ENCODE measurements around the gene TRDN. TPM values are rescaled to one million over a fixed set of nuclear protein-coding genes. Genes with fewer than 3 reads are reported as not detected.

Gene TRDN
- total RNA-seq, 1 donor from 2014 or later, result 0.12 TPM

- DNase-seq (ENCODE audit: low spot score, unreplicated experiment), result no peak
- peaks cover 5% of the 10 kb centered on the region for H3K27me3 Mint-ChIP-seq
- H3K9me3 Mint-ChIP-seq (ENCODE audit: low read depth), result no peaks in the 10 kb centered on the region
- no peak overlapping the region for H3K27ac Mint-ChIP-seq
- no peak overlapping the region for H3K4me3 Mint-ChIP-seq (ENCODE audit: low read depth)
- H3K4me1 Mint-ChIP-seq (ENCODE audit: low read depth), result no peaks in the 10 kb centered on the region
- no peaks in the 10 kb centered on the region for H3K36me3 Mint-ChIP-seq (ENCODE audit: insufficient read depth)
- TF ChIP-seq CTCF (IDR thresholded peaks at IDR 0.05; ENCODE audit: unreplicated experiment), result no peak
These were observed 216.2 kb downstream of the TRDN start for GRCh38 chr6:123420512-123420911.

GRCh38 chr6:123418071-123418470, 218.7 kb downstream of the TRDN start:
- Mint-ChIP-seq H3K9me3 (ENCODE audit: low read depth) (no peaks in the 10 kb centered on the region), H3K4me1 (ENCODE audit: low read depth) (no peaks in the 10 kb centered on the region), H3K27ac (no peak overlapping the region), H3K27me3 (peaks cover 5% of the 10 kb centered on the region), H3K36me3 (ENCODE audit: insufficient read depth) (no peaks in the 10 kb centered on the region), H3K4me3 (ENCODE audit: low read depth) (no peak overlapping the region)
- TF ChIP-seq CTCF (IDR thresholded peaks at IDR 0.05; ENCODE audit: unreplicated experiment), result no peak
- no peak for DNase-seq (ENCODE audit: low spot score, unreplicated experiment)

GRCh38 chr6:123417535-123417934, 219.2 kb downstream of the TRDN start:
- no peaks in the 10 kb centered on the region for H3K4me1 Mint-ChIP-seq (ENCODE audit: low read depth)
- no peak for TF ChIP-seq CTCF (IDR thresholded peaks at IDR 0.05; ENCODE audit: unreplicated experiment)
- peaks cover 5% of the 10 kb centered on the region for H3K27me3 Mint-ChIP-seq
- no peak overlapping the region for H3K27ac Mint-ChIP-seq
- no peaks in the 10 kb centered on the region for H3K9me3 Mint-ChIP-seq (ENCODE audit: low read depth)
- DNase-seq (ENCODE audit: low spot score, unreplicated experiment), result no peak
- H3K36me3 Mint-ChIP-seq (ENCODE audit: insufficient read depth), result no peaks in the 10 kb centered on the region
- no peak overlapping the region for H3K4me3 Mint-ChIP-seq (ENCODE audit: low read depth)

- DNase-seq (ENCODE audit: low spot score, unreplicated experiment), result peak; percentile 17
- no peak overlapping the region for H3K4me3 Mint-ChIP-seq (ENCODE audit: low read depth)
- peak; percentile 91 for TF ChIP-seq CTCF (IDR thresholded peaks at IDR 0.05; ENCODE audit: unreplicated experiment)
- no peak overlapping the region for H3K27ac Mint-ChIP-seq
- H3K4me1 Mint-ChIP-seq (ENCODE audit: low read depth), result no peaks in the 10 kb centered on the region
- H3K9me3 Mint-ChIP-seq (ENCODE audit: low read depth), result no peaks in the 10 kb centered on the region
- no peaks in the 10 kb centered on the region for H3K36me3 Mint-ChIP-seq (ENCODE audit: insufficient read depth)
- peaks cover 5% of the 10 kb centered on the region for H3K27me3 Mint-ChIP-seq
These were observed 220.8 kb downstream of the TRDN start for GRCh38 chr6:123415844-123416468.

- Mint-ChIP-seq H3K27ac (no peak overlapping the region), H3K4me1 (ENCODE audit: low read depth) (no peaks in the 10 kb centered on the region), H3K27me3 (no peaks in the 10 kb centered on the region), H3K4me3 (ENCODE audit: low read depth) (no peak overlapping the region), H3K36me3 (ENCODE audit: insufficient read depth) (no peaks in the 10 kb centered on the region), H3K9me3 (ENCODE audit: low read depth) (no peaks in the 10 kb centered on the region)
- DNase-seq (ENCODE audit: low spot score, unreplicated experiment), result no peak
- TF ChIP-seq CTCF (IDR thresholded peaks at IDR 0.05; ENCODE audit: unreplicated experiment), result no peak
These were observed 231.8 kb downstream of the TRDN start for GRCh38 chr6:123404975-123405374.
